ENCODE results near the gene PSMB3.
A peak's percentile ranks its signal among the peaks of the same experiment; 100 is the strongest.
"Not testable (repeated sequence)": the region's sequence is repeated elsewhere in the genome, so short reads cannot be mapped to it uniquely, and the experiment has no call there.

PSMB3 gene

GRCh38 chr17:38748149-38748891 lies 4.2 kb upstream of the PSMB3 start, which contains the start of gene PCGF2:
Gene PCGF2, minus strand, starts transcription at chr17:38748336. Its CDS starts 7,934 bp downstream, at chr17:38740402.
- no peak for DNase-seq (ENCODE audit: low read depth in 2 of 3, low spot score in 2 of 3)

GRCh38 chr17:38748892-38749222 lies 3.7 kb upstream of the PSMB3 start:
- no peak for DNase-seq (ENCODE audit: low read depth in 2 of 3, low spot score in 2 of 3)

GRCh38 chr17:38749223-38750043 lies 3.1 kb upstream of the PSMB3 start:
- no peak for DNase-seq (ENCODE audit: low read depth in 2 of 3, low spot score in 2 of 3)

- no peak for DNase-seq (ENCODE audit: low read depth in 2 of 3, low spot score in 2 of 3)
These were observed 2.6 kb upstream of the PSMB3 start for GRCh38 chr17:38750044-38750311.

- no peak for DNase-seq (ENCODE audit: low read depth in 2 of 3, low spot score in 2 of 3)
These were observed 2.0 kb upstream of the PSMB3 start for GRCh38 chr17:38750312-38751121.

GRCh38 chr17:38751144-38751807 lies 1.3 kb upstream of the PSMB3 start:
- no peak for DNase-seq (ENCODE audit: low read depth in 2 of 3, low spot score in 2 of 3)

- DNase-seq (ENCODE audit: low read depth in 2 of 3, low spot score in 2 of 3) = peak; percentile 56 to 99 (median 92)
These were observed 683 bp upstream of the PSMB3 start for GRCh38 chr17:38751808-38752307.

- DNase-seq (ENCODE audit: low read depth in 2 of 3, low spot score in 2 of 3) = no peak
These were observed 548 bp downstream of the PSMB3 start for GRCh38 chr17:38753071-38753506.

- DNase-seq (ENCODE audit: low read depth in 2 of 3, low spot score in 2 of 3) = no peak
These were observed 9.1 kb downstream of the PSMB3 start for GRCh38 chr17:38761612-38762011.

GRCh38 chr17:38762231-38762630 lies 9.7 kb downstream of the PSMB3 start:
- no peak for DNase-seq (ENCODE audit: low read depth in 2 of 3, low spot score in 2 of 3)

GRCh38 chr17:38766341-38766740 lies 13.8 kb downstream of the PSMB3 start:
- no peak for DNase-seq (ENCODE audit: low read depth in 2 of 3, low spot score in 2 of 3)

GRCh38 chr17:38768417-38768816 lies 15.9 kb downstream of the PSMB3 start:
- DNase-seq (ENCODE audit: low read depth in 2 of 3, low spot score in 2 of 3) = no peak

- no peak for DNase-seq (ENCODE audit: low read depth in 2 of 3, low spot score in 2 of 3)
These were observed 20.7 kb downstream of the PSMB3 start for GRCh38 chr17:38773258-38773657.

- DNase-seq (ENCODE audit: low read depth in 2 of 3, low spot score in 2 of 3) = no peak
These were observed 25.2 kb downstream of the PSMB3 start for GRCh38 chr17:38777641-38778250.

GRCh38 chr17:38779965-38780752 lies 27.6 kb downstream of the PSMB3 start:
- DNase-seq (ENCODE audit: low read depth in 2 of 3, low spot score in 2 of 3) = no peak

- DNase-seq (ENCODE audit: low read depth in 2 of 3, low spot score in 2 of 3) = no peak
These were observed 30.7 kb downstream of the PSMB3 start for GRCh38 chr17:38783227-38783626.

- no peak for DNase-seq (ENCODE audit: low read depth in 2 of 3, low spot score in 2 of 3)
These were observed 33.8 kb downstream of the PSMB3 start for GRCh38 chr17:38786372-38786771.

GRCh38 chr17:38787999-38788398 lies 35.5 kb downstream of the PSMB3 start:
- not testable (repeated sequence) for DNase-seq (ENCODE audit: low read depth in 2 of 3, low spot score in 2 of 3)

- DNase-seq (ENCODE audit: low read depth in 2 of 3, low spot score in 2 of 3) = no peak
These were observed 36.6 kb downstream of the PSMB3 start for GRCh38 chr17:38789185-38789584.
